MCF 10A (cell line): ENCODE measurements around the gene CMC2. TPM values are rescaled to one million over a fixed set of nuclear protein-coding genes. Genes with fewer than 3 reads are reported as not detected.

Experiments
- BruUV-seq: library from RNA; stranded (reverse); fragments of 400-500 nt; replicated peaks from 2 replicates; lab custom pipeline; 2021; lab: Mats Ljungman, UMichigan
- CTCF ChIA-PET: fragments of 300-600 bp; sonication (Branson Sonifier 250); formaldehyde crosslinking; extraction: SDS; loops from one replicate; lab custom pipeline; 2021; ENCODE audit warnings: antibody characterized with exemption, inconsistent platforms; lab: Yijun Ruan, JAX
- POLR2A ChIA-PET: fragments of 300-600, 350-650 bp; sonication (Branson Sonifier 250); formaldehyde crosslinking; extraction: SDS; loops from one replicate; lab custom pipeline; 2020; ENCODE audit warnings: antibody characterized with exemption, inconsistent platforms; lab: Yijun Ruan, JAX
- DNase-seq: peaks from one replicate; pipeline ENCODE4 v3.0.0-alpha.2; 2018; ENCODE audit not compliant: unreplicated experiment
- H3K27ac Mint-ChIP-seq: one replicate; pipeline ENCODE4 v1.8.0; 2022; ENCODE audit warnings: mild to moderate bottlenecking, low read depth, mixed read lengths; ENCODE audit not compliant: unreplicated experiment
- H3K27me3 Mint-ChIP-seq: one replicate; pipeline ENCODE4 v1.8.0; 2022; ENCODE audit warnings: mixed read lengths; ENCODE audit not compliant: insufficient read depth, unreplicated experiment
- H3K36me3 Mint-ChIP-seq: one replicate; pipeline ENCODE4 v1.8.0; 2022; ENCODE audit warnings: mild to moderate bottlenecking, moderate library complexity, mixed read lengths; ENCODE audit not compliant: insufficient read depth, unreplicated experiment
- H3K4me1 Mint-ChIP-seq: one replicate; pipeline ENCODE4 v1.8.0; 2022; ENCODE audit warnings: mixed read lengths; ENCODE audit not compliant: insufficient read depth, unreplicated experiment
- H3K4me3 Mint-ChIP-seq: one replicate; pipeline ENCODE4 v1.8.0; 2022; ENCODE audit warnings: mild to moderate bottlenecking, moderate library complexity, mixed read lengths; ENCODE audit not compliant: unreplicated experiment
- H3K9me3 Mint-ChIP-seq: one replicate; pipeline ENCODE4 v1.8.0; 2022; ENCODE audit warnings: mixed read lengths; ENCODE audit not compliant: unreplicated experiment
- intact Hi-C: fragments of 100-400 bp; cut with micrococcal nuclease; formaldehyde crosslinking; loops from 2 replicates; pipeline ENCODE4 v1.14.1; 2022
- total RNA-seq: library from RNA; stranded (reverse); gene quantifications from 2 replicates; pipeline ENCODE4 v1.2.3, GENCODE V29; 2022
- TF ChIP-seq, protein P1 (sequence below): fragments of 200-600 bp; IDR thresholded peaks from one replicate; pipeline ENCODE4 v1.8.0; 2022; ENCODE audit warnings: antibody characterized with exemption, mild to moderate bottlenecking; ENCODE audit not compliant: unreplicated experiment

The CMC2 gene
- total RNA-seq, 1 experiment from 2014 or later, result 102 TPM

DNA sequence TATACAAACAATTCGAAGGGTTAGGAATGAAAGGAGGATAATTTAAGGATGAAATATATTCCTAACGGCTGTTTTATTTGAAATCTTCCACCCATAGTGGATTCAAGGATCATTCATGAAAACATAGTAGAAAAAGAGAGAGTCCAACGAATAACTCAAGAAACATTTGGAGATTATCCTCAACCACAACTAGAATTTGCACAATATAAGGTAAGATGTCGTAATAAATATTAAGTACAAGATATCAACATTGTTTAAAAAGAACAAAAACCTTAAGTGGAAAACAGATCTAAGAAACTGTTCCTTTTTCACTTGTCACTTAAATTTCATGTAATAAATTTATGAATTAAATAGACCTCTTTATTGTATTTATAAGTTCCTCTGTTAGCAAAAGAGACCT, 19.7 kb upstream of the CMC2 start:
- no peak overlapping the region for H3K4me3 Mint-ChIP-seq
- H3K36me3 Mint-ChIP-seq, result peaks cover 25% of the 10 kb centered on the region
- H3K27me3 Mint-ChIP-seq, result no peaks in the 10 kb centered on the region
- no peak overlapping the region for H3K27ac Mint-ChIP-seq
- DNase-seq, result no peak
- intact Hi-C loops, result no loop called here
- CTCF ChIA-PET, result interaction anchor here (1.2 kb wide), 1 partner anchor 8 kb away, joined by 4 read pairs; no protein-coding TSS in a partner anchor
- H3K9me3 Mint-ChIP-seq, result no peaks in the 10 kb centered on the region
- no peaks in the 10 kb centered on the region for H3K4me1 Mint-ChIP-seq
- POLR2A ChIA-PET, result interaction anchor here (0.6 kb wide), 1 partner anchor 11 kb away, joined by 3 read pairs; no protein-coding TSS in a partner anchor
- no TSS peak for BruUV-seq
- TF ChIP-seq, protein P1, sequence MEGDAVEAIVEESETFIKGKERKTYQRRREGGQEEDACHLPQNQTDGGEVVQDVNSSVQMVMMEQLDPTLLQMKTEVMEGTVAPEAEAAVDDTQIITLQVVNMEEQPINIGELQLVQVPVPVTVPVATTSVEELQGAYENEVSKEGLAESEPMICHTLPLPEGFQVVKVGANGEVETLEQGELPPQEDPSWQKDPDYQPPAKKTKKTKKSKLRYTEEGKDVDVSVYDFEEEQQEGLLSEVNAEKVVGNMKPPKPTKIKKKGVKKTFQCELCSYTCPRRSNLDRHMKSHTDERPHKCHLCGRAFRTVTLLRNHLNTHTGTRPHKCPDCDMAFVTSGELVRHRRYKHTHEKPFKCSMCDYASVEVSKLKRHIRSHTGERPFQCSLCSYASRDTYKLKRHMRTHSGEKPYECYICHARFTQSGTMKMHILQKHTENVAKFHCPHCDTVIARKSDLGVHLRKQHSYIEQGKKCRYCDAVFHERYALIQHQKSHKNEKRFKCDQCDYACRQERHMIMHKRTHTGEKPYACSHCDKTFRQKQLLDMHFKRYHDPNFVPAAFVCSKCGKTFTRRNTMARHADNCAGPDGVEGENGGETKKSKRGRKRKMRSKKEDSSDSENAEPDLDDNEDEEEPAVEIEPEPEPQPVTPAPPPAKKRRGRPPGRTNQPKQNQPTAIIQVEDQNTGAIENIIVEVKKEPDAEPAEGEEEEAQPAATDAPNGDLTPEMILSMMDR, result no peak

DNA sequence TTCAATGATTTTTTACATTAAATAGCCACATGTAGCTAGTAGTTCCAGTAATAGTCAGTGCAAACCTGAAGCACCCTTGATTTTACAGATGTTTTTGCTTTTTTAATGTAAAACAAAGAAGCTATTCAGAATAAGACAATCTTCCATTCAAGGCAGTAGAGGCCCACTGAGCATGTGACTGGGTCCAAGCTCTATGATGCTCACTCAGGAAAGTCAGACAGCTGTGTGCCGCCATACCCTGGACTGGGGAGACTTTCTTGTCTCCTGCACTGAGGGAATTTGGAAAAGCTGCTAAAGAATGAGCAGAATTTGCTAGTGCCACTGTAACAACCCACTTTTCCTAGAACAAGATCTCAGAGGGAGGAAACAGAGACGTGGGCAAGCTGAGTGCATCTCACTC, 11.8 kb upstream of the CMC2 start:
- Mint-ChIP-seq H3K9me3 (no peaks in the 10 kb centered on the region), H3K4me1 (no peaks in the 10 kb centered on the region), H3K27me3 (no peaks in the 10 kb centered on the region), H3K4me3 (no peak overlapping the region), H3K27ac (no peak overlapping the region), H3K36me3 (peaks cover 59% of the 10 kb centered on the region)
- TF ChIP-seq, protein P1, result no peak
- BruUV-seq, result no TSS peak
- POLR2A ChIA-PET, result interaction anchor here (0.6 to 1.6 kb wide), 3 partner anchors 16 to 278 kb away, joined by 3 to 4 read pairs (median 3); no protein-coding TSS in a partner anchor
- CTCF ChIA-PET, result interaction anchor here (0.5 to 1.6 kb wide), 8 partner anchors 10 to 19 kb away, joined by 3 to 12 read pairs (median 4); no protein-coding TSS in a partner anchor
- intact Hi-C loops, result no loop called here
- no peak for DNase-seq

DNA sequence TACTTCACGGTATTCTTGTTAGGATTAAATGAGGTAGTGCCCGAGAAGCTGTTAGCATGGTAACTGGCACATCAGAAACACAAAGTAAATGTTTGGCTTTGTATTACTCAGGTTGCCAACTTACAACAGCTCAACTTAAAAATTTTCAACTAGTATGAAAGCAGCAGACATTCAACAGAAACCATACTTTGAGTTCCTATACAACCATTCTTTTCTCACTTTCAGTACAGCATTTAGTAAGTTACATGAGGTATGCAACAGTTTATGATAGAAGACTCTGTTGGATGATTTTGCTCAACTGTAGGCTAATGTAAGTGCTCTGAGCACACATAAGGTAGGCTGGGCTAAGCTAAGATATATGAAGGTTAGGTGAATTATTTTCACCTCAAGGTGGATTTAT, 8.0 kb upstream of the CMC2 start:
- TF ChIP-seq, protein P1, result no peak
- CTCF ChIA-PET, result interaction anchor here (0.7 to 1.4 kb wide), 5 partner anchors 10 to 783 kb away, joined by 3 to 7 read pairs (median 3); partner anchors contain the start of gene ATMIN
- H3K27me3 Mint-ChIP-seq, result no peaks in the 10 kb centered on the region
- POLR2A ChIA-PET, result interaction anchor here (0.9 kb wide), 1 partner anchor 20 kb away, joined by 3 read pairs; no protein-coding TSS in a partner anchor
- intact Hi-C loops, result no loop called here
- H3K27ac Mint-ChIP-seq, result no peak overlapping the region
- no TSS peak for BruUV-seq
- no peaks in the 10 kb centered on the region for H3K9me3 Mint-ChIP-seq
- peaks cover 6% of the 10 kb centered on the region for H3K4me1 Mint-ChIP-seq
- no peak overlapping the region for H3K4me3 Mint-ChIP-seq
- H3K36me3 Mint-ChIP-seq, result peaks cover 54% of the 10 kb centered on the region
- DNase-seq, result no peak

DNA sequence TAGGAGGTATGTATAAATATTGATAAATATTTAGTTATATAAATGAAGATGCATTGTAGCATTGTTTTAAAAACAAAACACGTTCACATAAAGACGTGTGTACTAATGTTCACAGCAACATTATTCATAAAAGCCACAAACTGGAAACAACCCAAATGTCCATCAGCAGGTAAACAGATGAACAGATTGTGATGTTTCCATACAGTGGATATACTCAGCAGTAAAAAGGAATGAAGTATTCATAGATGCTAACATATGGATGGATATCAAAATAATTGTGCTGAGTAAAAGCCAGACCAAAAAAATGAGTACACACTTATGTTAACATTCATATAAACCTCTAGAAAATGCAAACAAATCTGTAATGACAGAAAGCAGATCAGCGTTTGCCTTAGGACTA, 6.3 kb upstream of the CMC2 start:
- Mint-ChIP-seq H3K36me3 (peaks cover 43% of the 10 kb centered on the region), H3K4me3 (no peak overlapping the region), H3K9me3 (no peaks in the 10 kb centered on the region), H3K27me3 (no peaks in the 10 kb centered on the region), H3K4me1 (peaks cover 11% of the 10 kb centered on the region), H3K27ac (no peak overlapping the region)
- intact Hi-C loops, result no loop called here
- TF ChIP-seq, protein P1, result no peak
- ChIA-PET CTCF (interaction anchor here (1.0 kb wide), 1 partner anchor 23 kb away, joined by 4 read pairs; the partner anchor contains the start of gene ATMIN), POLR2A (no interaction called here)
- no peak for DNase-seq
- BruUV-seq, result no TSS peak
